CD4-positive, alpha-beta T cell treated with Interferon gamma for 1 hour (primary cell): ENCODE results near the gene CCDC180.
"Not testable (repeated sequence)": the region's sequence is repeated elsewhere in the genome, so short reads cannot be mapped to it uniquely, and the experiment has no call there.

Source experiments
- DNase-seq: peaks from one replicate; pipeline ENCODE4 v3.0.0-alpha.2; 2020

CCDC180 gene

GRCh38 chr9:97311798-97312500 is 4.5 kb downstream of the CCDC180 start:
- no peak for DNase-seq

DNA sequence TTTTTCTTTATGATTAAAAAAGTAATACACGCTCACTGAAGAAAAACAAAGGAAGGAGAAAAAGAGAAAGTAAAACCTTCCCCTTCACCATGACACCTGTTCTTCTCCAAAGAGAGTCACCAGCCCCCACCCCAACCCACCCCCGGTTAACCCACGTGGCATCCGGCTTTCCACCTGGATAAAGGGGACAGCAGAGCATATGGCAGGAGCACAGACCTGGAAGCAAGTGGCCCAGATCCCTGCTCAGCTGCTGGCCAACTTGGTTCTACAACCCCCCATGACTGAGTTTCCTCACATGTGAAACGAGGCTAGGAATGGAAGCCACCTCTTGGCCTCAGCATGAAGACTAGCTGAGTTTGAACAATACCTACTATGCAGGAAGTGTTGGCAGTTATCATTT is 5.1 kb downstream of the CCDC180 start:
- DNase-seq, result no peak

DNA sequence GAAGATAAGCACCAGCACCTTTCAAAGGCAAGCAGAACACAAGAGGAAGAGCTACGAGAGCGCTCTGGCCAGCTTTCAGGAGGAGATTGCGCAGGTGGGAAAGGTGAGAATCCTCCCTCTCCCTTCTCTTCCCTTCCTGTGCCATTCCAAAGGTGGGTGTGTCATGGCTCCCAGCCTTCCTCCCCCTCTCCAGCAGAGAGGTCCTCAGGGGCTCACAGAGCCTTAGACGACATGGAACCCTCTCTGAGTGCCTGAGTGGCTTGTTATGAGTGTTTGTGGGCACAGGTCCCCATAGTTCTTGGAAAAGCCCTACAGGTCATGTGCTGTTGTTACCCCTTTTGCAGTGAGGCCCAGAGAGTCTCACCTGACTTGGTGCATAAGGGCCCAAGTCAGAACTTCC is 5.8 kb downstream of the CCDC180 start:
- DNase-seq, result no peak

GRCh38 chr9:97313746-97314145 is 6.3 kb downstream of the CCDC180 start:
- no peak for DNase-seq

DNA sequence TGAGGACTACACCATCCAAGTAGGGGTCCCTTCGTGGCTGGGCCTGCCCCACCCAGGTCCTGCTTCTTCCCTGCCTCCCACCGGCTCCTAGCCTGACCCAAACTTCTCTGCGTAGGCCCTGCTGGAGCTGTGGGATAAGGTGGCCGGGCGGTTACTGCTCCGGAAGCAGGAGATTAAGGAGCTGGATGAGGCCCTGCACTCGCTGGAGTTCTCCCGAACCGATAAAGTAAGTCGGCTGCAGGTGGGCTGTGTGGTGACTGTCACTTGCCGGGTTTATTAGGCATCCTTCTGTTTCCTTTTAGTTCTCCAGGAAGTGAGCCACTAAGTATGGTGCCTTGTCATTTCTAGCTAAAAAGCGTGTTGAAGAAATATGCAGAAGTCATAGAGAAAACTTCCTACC is 7.0 kb downstream of the CCDC180 start:
- DNase-seq, result no peak

- no peak for DNase-seq
Observed at GRCh38 chr9:97315550-97315949, 8.1 kb downstream of the CCDC180 start.

DNA sequence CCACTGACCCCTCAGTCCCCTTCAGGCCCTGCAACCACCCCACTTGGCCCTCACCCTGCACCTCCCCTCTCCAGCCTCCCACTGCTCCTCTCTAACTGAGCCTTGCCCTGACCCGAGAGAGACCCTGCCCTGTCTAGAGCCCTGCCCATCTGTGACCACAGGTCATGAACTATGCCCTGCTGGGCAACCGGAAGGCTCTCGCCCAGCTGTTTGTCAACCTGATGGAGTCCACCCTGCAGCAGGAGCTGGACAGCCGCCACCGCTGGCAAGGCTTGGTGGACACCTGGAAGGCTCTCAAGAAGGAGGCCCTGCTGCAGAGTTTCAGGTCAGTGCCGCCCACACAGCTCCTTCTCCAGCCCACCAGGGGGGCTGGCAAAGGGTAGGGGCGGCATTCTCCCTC is 9.4 kb downstream of the CCDC180 start:
- no peak for DNase-seq

- no peak for DNase-seq
Observed at GRCh38 chr9:97318433-97318832, 11.0 kb downstream of the CCDC180 start.

GRCh38 chr9:97319395-97319794 is 11.9 kb downstream of the CCDC180 start:
- DNase-seq, result no peak

- no peak for DNase-seq
Observed at GRCh38 chr9:97320080-97320642, 12.7 kb downstream of the CCDC180 start.

GRCh38 chr9:97321251-97321650 is 13.8 kb downstream of the CCDC180 start:
- DNase-seq, result no peak

GRCh38 chr9:97321691-97322090 is 14.2 kb downstream of the CCDC180 start:
- DNase-seq, result no peak

DNA sequence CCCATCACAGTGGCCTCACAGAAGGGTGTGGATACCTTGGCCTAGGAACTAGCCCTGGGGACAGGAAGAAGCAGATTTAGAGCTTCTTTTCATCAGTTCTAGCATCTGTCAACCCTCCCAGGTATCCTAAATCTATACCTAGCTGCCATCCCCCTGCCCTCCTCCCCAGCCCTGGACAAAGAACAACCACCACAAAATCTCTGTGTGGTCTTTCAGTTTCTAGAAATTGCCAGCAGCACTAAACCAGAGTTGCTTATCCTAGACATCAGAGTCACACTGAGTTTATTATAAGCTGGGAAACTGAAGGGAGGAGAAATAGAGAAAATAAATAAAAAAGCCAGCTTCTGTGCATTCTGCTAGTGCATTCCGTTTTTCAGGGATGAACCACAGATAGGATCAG is 14.6 kb downstream of the CCDC180 start:
- no peak for DNase-seq

DNA sequence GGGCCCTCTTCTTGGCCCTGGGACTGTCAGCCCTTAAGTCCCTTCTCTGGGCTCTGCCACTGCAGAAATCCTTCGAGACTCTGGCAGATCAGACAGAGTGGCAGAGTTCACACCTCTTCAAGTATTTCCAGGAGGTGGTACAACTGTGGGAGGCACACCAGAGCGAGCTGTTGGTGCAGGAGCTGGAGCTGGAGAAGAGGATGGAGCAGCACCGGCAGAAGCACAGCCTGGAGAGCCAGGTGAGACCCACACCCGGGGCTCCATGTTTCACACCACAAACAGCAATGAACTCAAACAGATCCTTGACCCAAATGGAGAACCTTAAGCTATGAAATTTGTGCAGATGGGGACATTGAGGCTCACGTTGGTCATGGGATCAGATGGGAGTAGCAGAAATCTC is 17.5 kb downstream of the CCDC180 start:
- DNase-seq, result no peak

GRCh38 chr9:97327562-97327961 is 20.1 kb downstream of the CCDC180 start:
- no peak for DNase-seq

DNA sequence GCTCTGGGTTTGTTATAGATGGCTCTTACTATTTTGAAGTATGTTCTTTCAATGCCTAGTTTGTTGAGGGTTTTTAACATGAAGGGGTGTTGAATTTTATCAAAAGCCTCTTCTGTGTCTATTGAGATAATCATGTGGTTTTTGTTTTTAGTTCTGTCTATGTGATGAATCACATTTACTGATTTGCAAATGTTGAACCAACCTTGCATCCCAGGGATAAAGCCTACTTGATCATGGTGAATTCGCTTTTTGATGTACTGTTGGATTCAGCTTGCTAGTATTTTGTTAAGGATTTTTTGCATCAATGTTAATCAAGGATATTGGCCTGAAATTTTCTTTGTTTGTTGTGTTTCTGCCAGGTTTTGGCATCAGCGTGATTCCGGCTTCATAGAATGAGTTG is 25.5 kb downstream of the CCDC180 start:
- DNase-seq, result no peak

- not testable (repeated sequence) for DNase-seq
Observed at GRCh38 chr9:97335622-97336021, 28.2 kb downstream of the CCDC180 start.

DNA sequence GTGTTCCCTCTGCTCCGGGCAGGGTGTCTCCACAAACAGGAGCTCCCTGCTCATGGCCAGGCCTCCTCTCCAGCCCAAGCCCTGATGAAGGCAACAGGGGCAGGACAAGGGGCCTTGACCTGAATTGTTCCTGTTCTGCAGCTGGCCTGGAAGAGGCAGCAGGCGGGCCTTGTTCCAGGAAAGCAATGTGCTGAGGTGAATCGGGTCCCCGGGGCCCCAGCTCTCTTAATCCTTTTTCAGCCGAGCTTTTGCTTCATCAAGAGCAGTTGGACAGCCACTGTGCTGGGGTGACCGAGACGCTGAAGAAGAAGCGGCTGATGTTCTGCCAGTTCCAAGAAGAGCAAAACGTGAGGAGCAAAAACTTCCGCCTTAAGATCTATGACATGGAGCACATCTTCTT is 41.4 kb downstream of the CCDC180 start:
- no peak for DNase-seq

DNA sequence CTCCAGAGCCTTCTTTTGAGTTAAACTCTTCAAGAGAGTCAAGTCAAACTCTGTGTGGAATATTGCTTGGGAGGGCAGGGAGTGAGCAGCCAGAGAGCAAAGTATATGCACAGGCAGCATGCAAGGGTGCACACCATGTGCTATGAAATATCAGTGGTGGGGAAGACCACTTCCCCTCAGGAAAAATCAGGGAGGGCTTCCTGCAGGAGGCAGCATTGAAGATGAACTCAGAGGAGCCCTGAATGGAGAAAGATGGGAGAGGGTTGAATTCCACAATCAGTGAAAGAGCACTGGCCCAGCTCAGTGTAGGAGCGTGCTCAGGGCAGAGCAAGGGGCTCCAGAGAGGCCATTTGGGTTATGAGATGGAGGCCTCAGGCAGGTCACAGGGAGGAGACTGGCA is 41.9 kb downstream of the CCDC180 start:
- no peak for DNase-seq

- no peak for DNase-seq
Observed at GRCh38 chr9:97354637-97355036, 47.2 kb downstream of the CCDC180 start.

DNA sequence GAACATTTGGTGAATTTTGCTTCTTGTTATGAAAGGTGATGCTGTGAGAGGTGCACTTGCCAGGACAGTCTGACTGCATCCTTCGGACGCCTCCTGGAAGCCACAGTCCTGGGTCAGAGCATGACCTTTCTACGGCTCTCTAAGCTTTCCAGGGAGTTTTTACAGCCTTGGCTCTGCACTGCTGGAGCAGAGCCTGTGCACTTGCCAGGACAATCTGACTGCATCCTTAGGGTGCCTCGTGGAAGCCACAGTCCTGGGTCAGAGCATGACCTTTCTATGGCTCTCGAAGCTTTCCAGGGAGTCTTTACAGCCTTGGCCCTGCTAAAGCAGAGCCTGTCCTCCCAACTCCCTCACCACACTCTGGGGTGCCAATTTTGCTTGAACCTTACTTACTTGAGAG is 49.6 kb downstream of the CCDC180 start:
- DNase-seq, result no peak
